Activated T-cell treated with anti-CD3 and anti-CD28 coated beads for 48 hours (primary cell): ENCODE data around the gene CLEC2B.

Experiments
- DNase-seq: peaks from one replicate; pipeline ENCODE4 v3.0.0-alpha.2; 2020; ENCODE audit warnings: low read depth

The CLEC2B gene

DNA sequence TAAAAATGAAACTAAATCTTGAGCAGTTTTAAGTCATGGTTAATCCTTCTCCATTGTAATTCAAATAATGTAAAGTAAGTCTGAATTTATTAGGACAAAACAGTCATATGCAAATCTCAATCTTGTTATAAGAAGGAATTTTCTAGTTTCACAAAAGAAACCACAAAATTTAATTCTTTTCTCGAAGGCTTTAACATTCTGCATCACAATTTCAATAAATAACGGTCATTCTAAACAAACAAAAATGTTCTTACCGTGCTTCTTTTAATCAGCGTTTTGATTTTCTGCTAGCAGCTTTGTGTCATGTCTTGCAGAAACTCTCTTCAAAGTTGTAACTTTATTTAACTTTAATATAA, 225 bp downstream of the CLEC2B start:
- DNase-seq: no peak

- no peak for DNase-seq
These were observed 798 bp downstream of the CLEC2B start for GRCh38 chr12:9868311-9868801.

DNA sequence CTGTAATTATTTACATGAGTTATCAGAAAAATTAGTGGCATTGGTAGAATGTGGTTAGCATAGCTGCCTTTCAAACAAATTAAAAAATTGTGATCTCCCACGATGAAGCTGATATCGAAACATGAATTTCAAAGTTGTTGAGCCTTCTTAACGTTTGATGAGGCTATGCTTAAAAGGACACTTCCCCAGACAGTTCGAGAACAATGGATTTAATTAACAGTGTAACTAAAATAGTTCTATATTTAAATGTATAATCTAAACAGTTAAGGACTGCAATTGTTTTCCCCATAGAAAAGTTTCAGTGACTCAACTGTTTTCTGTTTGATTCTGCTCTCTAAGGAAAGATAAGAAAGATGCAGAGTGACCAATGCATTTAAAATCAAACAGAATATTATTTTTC, 1.6 kb downstream of the CLEC2B start:
- DNase-seq: no peak

DNA sequence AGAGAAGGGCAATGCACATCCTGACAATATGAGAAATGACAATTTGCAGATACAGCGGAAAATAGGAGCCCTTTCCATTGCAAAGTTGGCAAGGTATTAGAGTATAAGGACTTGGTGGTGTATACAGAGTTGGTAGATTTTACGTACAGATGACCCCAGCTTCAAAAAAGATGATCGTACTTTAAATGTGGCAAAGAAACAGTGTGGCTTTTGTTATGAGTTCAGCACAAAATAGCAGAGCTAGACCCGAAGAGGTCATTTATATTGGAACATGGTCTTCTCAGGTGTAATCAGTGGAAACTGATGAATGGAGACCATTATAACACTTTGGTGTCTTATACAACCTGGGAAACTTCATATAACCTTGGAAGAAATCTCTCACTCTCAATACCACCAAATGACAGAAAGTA, 2.3 kb downstream of the CLEC2B start:
- DNase-seq: no peak

DNA sequence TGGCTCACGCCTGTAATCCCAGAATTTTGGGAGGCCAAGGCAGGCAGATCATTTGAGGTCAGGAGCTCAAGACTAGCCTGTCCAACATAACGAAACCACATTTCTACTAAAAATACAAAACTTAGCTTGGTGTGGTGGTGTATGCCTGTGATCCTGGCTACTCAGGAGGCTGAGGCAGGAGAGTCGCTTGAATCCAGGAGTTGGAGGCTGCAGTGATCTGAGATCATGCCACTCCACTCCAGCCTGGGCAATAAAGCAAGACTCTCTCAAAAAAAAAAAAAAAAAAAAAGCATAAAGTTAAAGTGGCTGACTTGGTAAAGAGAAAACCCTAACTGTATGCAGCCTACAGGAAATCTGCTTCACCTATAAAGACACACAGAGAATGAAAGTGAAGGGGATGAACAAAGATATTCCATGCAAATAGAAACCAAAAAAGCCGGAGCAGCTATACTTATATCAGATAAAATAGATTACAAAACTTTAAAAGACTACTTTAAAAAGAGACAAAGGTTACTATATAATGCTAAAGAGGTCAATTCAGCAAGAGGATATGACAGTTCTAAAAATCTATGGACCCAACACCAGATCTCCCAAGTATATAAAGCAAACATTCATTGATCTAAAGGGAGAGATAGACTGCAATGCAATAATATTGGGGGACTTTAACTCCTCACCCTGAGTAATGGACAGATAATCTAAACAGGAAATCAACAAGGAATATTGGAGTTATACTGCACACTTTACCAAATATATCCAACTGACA, 4.1 kb downstream of the CLEC2B start:
- no peak for DNase-seq

- DNase-seq: no peak
These were observed 11.0 kb downstream of the CLEC2B start for GRCh38 chr12:9858135-9858534.

DNA sequence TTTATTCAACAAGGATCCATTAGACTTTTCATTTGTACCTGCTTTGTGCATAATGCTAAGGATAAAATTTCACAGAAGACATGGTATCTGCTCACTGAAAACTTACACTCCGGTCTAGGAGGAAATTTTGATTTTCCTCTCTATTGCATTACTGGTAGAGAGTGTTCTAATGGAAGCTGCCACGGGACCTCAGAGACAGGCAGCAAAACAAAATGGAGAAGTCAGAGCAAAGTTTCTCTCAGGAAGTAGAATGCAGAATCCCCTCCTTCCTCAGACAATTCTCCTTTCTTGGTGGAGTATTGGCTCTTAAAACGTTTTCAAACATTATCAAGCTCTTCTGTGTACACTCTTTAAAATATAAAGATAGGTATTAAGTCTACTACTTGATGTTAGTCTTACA, 12.3 kb downstream of the CLEC2B start:
- DNase-seq: no peak

- DNase-seq: no peak
These were observed 13.0 kb downstream of the CLEC2B start for GRCh38 chr12:9856151-9856550.

DNA sequence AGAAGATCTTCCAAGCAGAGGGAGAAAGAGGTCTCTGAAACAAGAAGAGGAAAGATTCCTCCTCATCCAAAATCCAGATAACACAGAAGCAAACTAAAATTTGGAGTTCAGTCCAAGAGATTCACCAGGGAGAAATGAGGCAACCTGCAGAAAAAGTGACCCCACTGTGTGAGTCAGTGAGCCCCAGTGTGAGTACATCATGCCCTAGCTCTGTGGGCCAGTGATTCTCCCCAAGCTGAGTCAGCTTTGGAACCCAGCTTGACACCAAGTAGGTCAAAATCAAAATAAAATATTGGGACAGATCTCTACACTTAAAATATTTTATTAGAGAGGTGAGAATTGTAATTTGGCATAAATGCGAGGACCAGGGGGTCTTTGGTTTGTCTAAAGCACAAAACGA, 17.2 kb downstream of the CLEC2B start:
- no peak for DNase-seq

DNA sequence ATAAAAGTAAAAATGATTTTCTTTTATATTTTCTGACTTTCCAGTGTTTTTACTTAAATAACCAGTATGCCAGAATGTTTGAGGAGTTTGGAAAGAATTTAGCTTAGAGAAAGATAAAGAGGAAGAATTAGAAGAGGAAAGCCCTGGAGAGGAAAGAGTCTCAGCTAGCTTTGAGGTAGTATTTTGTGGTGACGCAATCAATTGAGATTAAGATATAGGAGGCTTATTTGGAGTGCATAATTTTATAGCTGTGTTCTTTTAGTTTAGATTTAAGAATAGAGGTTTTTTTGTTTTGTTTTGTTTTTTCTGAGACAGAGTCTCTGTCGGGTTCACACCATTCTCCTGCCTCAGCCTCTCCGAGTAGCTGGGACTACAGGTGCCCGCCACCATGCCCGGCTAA, 18.1 kb downstream of the CLEC2B start:
- DNase-seq: no peak

DNA sequence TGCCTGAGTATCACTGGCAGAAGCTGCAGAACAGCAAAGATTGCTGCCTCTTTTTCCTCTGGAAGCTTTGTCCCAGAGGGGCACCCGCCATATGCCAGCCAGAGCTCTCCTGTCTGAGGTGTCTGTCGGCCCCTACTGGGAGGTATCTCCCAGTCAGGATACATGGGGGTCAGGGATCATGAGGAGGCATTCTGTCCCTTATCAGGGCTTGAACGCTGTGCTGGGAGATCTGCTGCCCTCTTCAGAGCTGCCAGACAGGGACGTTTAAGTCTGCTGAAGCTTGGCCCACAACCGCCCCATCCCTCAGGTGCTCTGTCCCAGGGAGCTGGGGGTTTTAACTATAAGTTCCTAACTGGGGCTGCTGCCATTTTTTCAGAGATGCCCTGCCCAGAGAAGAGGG, 20.3 kb downstream of the CLEC2B start:
- DNase-seq: no peak

DNA sequence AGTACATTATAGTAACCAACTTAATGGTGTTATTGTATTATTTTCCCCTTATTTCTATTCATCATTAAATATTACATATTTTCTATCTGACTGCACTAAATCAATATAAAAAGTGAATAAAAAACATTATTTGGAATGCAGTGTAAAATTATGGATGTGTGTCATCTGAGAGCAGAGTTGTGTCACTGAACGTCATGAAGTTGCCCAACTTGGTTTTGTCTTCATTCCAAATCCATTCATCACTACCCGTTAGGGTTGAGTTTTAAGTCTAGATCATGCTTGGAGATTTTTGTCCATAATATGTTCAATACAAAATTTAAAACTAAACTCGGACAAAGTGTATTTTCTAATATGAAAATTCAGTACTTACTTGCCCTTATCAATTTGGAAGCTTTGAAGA, 25.7 kb downstream of the CLEC2B start:
- no peak for DNase-seq

- no peak for DNase-seq
These were observed 37.4 kb downstream of the CLEC2B start for GRCh38 chr12:9831720-9832119.

GRCh38 chr12:9829982-9830381, 39.2 kb downstream of the CLEC2B start:
- DNase-seq: no peak

- no peak for DNase-seq
These were observed 39.7 kb downstream of the CLEC2B start for GRCh38 chr12:9829483-9829882.

- DNase-seq: no peak
These were observed 41.8 kb downstream of the CLEC2B start, which contains the start of gene KLRF1 for GRCh38 chr12:9827209-9827888. Gene KLRF1 (plus strand): TSS chr12:9827481. CDS start chr12:9827545, 64 bp downstream.

- DNase-seq: no peak
These were observed 48.7 kb downstream of the CLEC2B start for GRCh38 chr12:9820281-9820930.

DNA sequence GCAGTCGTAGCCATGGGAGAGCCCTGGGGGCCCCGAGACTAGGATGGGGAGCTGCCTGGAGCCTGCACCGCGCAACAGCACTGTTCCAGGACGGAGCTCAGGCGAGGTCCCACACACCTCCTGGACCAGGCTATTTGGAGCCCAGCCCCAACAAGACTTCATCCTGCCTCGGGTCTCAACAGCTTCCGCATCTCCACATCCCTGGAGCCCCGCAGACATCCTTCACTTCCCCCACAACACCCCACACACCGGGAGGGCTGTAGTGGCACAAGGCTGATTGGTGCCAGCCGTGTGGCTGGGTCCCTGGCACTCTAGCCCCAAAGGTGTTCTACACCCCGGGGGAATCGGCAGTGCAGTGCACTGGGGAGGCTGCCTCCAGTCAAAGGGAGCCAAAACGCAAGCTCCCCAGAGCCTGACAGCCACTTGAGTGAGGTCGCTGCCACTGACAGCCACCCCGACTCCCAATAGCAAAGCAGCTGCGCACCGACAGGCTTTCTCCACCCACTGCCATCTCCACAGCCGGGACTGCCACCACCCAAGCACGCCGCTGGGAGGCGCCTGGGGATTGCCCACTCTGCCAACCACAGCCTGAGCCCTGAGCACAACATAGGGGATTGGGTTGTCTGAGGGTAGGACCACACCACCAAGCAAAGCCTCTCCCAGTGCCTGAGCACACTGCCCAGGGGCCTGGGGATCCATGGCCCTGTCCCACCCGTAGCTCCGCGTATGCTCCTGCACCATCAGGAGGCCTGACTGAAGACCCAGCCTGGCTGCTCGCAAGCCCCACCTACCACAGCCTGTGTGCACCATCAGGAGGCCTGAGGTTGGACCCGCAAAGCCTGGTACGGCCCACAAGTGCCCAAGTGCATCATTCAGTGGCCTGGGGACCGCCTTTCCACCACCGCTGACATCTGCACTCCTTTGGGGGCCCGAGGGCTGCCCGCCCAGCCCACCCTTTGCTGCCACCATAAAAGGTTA, 55.0 kb downstream of the CLEC2B start:
- peak; percentile 89 for DNase-seq

DNA sequence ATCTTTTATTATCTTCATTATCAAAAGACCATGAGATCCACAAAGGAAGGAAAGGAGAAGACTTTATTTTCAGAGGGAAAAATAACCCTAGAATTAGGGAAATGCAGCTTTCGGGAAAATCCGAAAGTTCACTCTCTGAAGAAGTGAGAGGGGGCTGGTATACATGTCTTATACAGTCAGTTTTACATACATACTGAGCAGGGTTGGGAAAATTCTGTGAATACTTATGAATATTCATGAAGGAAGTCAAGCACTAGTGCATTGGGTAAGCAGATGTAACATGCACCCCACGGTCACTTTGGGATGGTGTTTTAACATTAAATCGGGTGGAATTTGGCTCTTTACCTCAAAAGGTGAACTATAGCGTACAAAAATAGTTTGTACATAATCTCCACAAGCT, 57.5 kb downstream of the CLEC2B start:
- DNase-seq: no peak

- no peak for DNase-seq
These were observed 58.5 kb downstream of the CLEC2B start for GRCh38 chr12:9810671-9811070.

- DNase-seq: no peak
These were observed 59.3 kb downstream of the CLEC2B start for GRCh38 chr12:9809866-9810265.

GRCh38 chr12:9809338-9809737, 59.8 kb downstream of the CLEC2B start:
- no peak for DNase-seq
